ENCODE results near the gene SHISAL1.

GRCh38 chr22:44338177-44338810 is 25.5 kb upstream of the SHISAL1 start:
- TF ChIP-seq PPARA (CRISPR knock-in tag; IDR thresholded peaks at IDR 0.05; ENCODE audit: borderline replicate concordance) (no peak), SNAI2 (CRISPR knock-in tag; IDR thresholded peaks at IDR 0.05) (no peak), ZFP3 (CRISPR knock-in tag; IDR thresholded peaks at IDR 0.05) (no peak), CSRNP3 (CRISPR knock-in tag; IDR thresholded peaks at IDR 0.05) (no peak), BACH2 (CRISPR knock-in tag; IDR thresholded peaks at IDR 0.05; ENCODE audit: borderline replicate concordance) (no peak), ZNF565 (CRISPR knock-in tag; conservative IDR thresholded peaks at IDR 0.05; ENCODE audit: low read depth) (no peak), CSDC2 (CRISPR knock-in tag; IDR thresholded peaks at IDR 0.05) (no peak), TCF4 (CRISPR knock-in tag; IDR thresholded peaks at IDR 0.05; ENCODE audit: borderline replicate concordance) (no peak)
